ENCODE measurements around the gene MYO15B. TPM values are rescaled to one million over a fixed set of nuclear protein-coding genes. Genes with fewer than 3 reads are reported as not detected.

Gene MYO15B
- total RNA-seq, 1 donor = 3.9 TPM

DNA sequence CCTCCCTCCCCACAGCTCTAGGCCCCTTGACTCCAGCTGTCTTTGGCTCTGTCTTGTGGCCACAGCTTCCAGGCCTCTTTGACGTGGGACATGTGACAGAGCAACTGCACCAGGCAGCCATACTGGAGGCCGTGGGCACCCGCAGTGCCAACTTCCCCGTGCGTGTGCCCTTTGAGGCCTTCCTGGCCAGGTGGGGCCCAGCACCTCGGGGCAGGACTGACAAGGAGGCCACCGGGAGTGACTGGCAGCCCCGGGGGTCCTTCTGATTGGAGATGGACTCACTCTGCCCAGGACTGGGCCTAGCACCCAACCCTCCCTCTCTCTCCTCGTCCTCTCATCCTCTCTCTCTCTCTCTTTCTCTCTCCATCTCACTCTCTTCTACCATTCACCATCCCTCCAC is 15.5 kb downstream of the MYO15B start:
- TF ChIP-seq, protein P1, sequence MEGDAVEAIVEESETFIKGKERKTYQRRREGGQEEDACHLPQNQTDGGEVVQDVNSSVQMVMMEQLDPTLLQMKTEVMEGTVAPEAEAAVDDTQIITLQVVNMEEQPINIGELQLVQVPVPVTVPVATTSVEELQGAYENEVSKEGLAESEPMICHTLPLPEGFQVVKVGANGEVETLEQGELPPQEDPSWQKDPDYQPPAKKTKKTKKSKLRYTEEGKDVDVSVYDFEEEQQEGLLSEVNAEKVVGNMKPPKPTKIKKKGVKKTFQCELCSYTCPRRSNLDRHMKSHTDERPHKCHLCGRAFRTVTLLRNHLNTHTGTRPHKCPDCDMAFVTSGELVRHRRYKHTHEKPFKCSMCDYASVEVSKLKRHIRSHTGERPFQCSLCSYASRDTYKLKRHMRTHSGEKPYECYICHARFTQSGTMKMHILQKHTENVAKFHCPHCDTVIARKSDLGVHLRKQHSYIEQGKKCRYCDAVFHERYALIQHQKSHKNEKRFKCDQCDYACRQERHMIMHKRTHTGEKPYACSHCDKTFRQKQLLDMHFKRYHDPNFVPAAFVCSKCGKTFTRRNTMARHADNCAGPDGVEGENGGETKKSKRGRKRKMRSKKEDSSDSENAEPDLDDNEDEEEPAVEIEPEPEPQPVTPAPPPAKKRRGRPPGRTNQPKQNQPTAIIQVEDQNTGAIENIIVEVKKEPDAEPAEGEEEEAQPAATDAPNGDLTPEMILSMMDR (IDR thresholded peaks at IDR 0.05; ENCODE audit: insufficient read depth, low read depth, low read length) = no peak
- no peak for DNase-seq (ENCODE audit: low read depth)
- H3K4me3 ChIP-seq (ENCODE audit: low read depth, low read length) = no peak overlapping the region

DNA sequence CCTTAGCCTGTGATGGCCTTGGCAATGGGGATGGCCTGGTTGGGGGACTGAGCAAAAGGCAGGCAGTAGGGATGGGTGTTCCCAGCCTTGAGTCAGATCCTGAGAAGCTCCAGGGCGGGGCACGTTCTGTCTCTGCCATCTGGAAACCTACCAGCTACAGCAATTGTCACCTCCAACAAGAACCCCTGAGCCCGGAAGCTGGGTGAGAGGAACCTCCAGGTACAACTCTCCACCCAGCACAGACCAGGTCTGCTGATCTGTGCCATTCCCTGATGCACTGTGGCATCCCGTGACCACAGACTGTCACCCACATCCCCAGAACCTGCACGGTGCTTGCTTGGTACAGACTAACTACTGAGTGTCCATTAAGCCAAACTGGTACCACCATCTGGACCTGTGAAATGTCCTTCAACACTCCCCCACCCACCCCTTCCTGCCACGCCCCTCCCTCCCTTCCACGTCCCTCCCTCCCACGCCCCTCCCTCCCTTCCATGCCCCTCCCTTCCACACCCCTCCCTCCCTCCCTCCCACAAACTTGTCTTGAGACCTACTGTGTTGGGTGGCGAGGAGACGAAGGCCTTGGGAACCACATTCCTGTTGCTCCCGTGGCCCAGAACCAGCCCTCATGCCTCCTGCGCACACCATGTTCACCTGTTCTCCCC is 16.6 kb downstream of the MYO15B start:
- TF ChIP-seq, protein P1 (IDR thresholded peaks at IDR 0.05; ENCODE audit: insufficient read depth, low read depth, low read length) = no peak
- DNase-seq (ENCODE audit: low read depth) = no peak
- no peak overlapping the region for H3K4me3 ChIP-seq (ENCODE audit: low read depth, low read length)

DNA sequence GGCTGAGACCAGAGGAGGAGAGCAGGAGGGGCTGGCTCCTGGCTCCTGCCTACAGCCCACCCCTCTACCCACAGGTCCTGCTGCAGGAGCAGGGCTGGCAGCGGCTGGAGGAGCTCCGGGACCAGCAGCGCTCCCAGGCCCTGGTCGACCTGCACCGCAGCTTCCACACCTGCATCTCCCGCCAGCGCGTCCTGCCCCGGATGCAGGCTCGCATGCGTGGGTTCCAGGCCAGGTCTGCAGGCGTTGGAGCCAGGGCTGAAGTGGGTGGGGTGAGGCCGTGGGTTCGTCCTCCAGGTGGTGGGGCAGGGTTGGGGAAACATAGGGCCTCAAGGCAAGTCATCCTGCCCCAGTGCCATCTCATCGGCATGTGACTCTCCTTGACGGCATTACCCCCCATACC is 18.2 kb downstream of the MYO15B start:
- no peak for DNase-seq (ENCODE audit: low read depth)
- TF ChIP-seq, protein P1 (IDR thresholded peaks at IDR 0.05; ENCODE audit: insufficient read depth, low read depth, low read length) = no peak
- no peak overlapping the region for H3K4me3 ChIP-seq (ENCODE audit: low read depth, low read length)

DNA sequence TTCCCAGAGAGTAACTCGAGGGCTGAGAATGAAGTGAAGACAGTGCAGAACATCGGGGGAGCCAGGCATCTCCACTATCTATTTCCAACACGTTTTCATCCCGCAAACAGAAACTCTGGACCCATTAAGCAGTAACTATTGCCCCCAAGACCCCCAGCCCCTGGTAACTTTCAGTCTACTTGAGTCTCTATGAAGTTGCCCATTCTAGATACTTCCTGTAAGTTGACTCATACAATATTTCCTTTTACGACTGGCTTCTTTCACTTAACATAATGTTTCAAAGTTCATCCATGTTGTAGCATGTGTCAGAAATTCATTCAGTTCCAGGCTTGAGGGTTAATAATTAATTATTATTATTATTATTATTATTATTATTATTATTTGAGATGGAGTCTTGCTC is 19.5 kb downstream of the MYO15B start:
- no peak overlapping the region for H3K4me3 ChIP-seq (ENCODE audit: low read depth, low read length)
- no peak for DNase-seq (ENCODE audit: low read depth)
- TF ChIP-seq, protein P1 (IDR thresholded peaks at IDR 0.05; ENCODE audit: insufficient read depth, low read depth, low read length) = no peak

DNA sequence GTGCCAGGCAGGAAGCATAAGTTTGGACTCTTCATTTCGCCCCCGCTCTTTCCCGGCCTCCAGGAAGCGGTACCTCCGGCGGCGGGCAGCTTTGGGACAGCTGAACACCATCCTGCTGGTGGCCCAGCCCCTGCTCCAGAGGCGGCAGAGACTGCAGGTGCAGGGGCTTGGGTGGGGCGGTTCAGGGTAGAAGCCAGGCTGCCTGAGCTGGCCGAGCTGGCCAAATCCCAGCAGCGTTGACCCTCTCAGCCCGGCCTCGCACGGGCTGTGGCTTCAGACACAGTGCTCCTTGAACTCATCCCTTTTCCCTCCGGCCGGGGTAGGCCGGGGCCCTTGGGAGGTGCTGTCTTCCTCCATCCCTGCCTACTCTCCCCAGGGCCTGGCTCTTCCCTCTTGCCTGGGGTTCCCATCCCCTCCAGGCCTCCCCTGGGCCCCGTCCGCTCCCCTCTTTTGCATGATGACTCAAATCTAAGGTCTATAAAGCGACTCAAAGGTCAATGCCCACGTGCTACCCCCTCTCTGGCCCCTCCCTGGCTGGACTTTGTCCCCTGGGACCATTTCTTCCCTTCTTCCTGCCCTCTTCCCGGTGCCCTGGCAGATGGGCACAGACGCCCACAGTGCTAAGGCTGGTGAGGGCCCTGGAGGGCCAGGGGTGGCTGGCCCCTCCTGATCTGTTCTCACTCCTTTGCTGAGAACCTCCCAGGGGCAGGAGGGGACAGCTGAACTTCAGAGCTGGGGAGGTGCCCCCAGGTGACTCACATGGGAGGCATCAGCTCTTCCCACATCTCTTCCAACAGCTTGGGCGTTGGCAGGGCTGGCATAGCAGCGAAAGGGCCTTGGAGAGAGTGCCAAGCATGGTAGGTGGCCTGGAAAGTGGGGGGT is 22.7 kb downstream of the MYO15B start:
- no peak for DNase-seq (ENCODE audit: low read depth)
- TF ChIP-seq, protein P1 (IDR thresholded peaks at IDR 0.05; ENCODE audit: insufficient read depth, low read depth, low read length) = no peak
- H3K4me3 ChIP-seq (ENCODE audit: low read depth, low read length) = no peak overlapping the region

DNA sequence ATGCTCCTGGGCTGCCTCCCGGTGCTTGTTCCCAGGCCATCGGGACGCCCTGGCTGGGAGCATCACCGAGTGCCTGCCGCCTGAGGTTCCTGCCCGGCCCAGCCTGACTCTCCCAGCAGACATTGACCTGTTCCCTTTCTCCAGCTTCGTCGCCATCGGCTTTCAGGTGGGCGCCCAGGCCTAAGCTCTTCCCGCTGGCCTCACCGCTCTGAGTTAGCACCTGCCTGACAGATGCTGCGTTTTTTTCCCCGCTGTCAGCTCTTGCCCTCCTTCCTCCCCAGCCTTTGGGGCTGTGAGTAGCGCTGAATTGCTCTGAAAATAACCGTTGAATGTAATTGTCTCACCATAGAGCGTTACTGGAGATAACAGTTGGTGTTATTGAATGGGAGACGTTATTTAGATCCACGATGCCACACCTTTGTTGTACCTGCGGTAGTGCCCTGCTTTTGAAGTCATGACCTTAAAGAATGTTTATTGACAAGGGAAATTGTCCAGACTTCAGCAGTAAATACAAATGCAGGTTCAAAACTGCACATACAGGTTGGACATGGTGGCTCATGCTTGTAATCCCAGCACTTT is 24.3 kb downstream of the MYO15B start:
- no peak overlapping the region for H3K4me3 ChIP-seq (ENCODE audit: low read depth, low read length)
- no peak for DNase-seq (ENCODE audit: low read depth)
- TF ChIP-seq, protein P1 (IDR thresholded peaks at IDR 0.05; ENCODE audit: insufficient read depth, low read depth, low read length) = no peak

Data from fibroblast of villous mesenchyme (primary cell).